Adrenal gland (tissue), 5 donors: Measurements from ENCODE around the gene NME4.

Experiments used
- CTCF ChIP-seq, 6 experiments: fragments of 450-650 bp in 4 of 6; fragments of 200-600 bp in 2 of 6; sonication (generic) in 1 of 6; IDR thresholded peaks; 1 replicate in 5 of 6; 2 replicates in 1 of 6; pipeline versions ENCODE4 v1.5.1 to v1.8.0; 2016 to 2021; ENCODE audit warnings: antibody characterized with exemption in 6 of 6, mild to moderate bottlenecking in 2 of 6, moderate library complexity in 1 of 6
- POLR2A ChIP-seq, 2 donors: fragments of 450-650 bp; IDR thresholded peaks; one replicate each; pipeline ENCODE4 v1.6.1; 2017; ENCODE audit warnings: antibody characterized with exemption in 2 of 2, mild to moderate bottlenecking in 2 of 2, moderate library complexity in 1 of 2
- donor health status: DM: no; HTN: no; CAD: no.

GRCh38 chr16:376817-377418, 20.1 kb upstream of the NME4 start:
- TF ChIP-seq CTCF (IDR thresholded peaks at IDR 0.05), result no peak
- no peak for TF ChIP-seq POLR2A (IDR thresholded peaks at IDR 0.05)
